ENCODE measurements around the gene CLEC12A.
A peak's percentile ranks its signal among the peaks of the same experiment; 100 is the strongest.
"Not testable (repeated sequence)": the region's sequence is repeated elsewhere in the genome, so short reads cannot be mapped to it uniquely, and the experiment has no call there.

Gene CLEC12A

DNA sequence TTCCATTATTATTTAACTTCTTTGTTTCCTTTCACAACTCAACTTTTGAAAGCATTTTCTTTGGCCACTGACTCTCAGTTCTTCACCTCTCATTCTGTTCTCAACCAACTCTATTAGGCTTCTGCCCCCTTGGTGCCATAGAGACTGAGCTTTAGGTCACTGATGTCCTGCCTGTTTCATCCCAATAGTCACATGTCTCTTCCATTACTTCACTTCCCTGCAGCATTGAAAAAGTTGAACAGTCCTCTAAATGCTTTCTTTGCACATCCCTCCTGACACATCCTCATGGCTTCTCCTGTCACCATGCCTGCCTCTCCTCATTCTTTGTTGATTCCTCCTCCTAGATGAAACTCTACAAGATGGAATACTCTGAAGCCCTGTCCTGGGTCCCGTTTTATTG is 2.7 kb downstream of the CLEC12A start:
- DNase-seq, result no peak

DNA sequence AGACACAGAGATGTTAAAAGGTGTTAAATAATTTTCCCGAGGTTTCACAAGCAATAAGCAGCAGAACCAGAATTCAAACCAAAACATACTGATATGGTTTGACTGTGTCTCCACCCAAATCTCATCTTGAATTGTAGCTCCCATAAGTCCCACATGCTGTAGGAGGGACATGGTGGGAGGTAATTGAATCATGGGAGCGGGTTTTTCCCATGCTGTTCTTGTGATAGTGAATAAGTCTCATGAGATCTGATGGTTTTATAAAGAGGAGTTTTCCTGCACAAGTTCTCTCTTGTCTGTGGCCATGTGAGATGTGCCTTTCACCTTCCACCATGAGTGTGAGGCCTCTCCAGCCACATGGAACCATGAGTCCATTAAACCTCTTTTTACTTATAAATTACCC is 3.5 kb downstream of the CLEC12A start:
- DNase-seq, result not testable (repeated sequence)

DNA sequence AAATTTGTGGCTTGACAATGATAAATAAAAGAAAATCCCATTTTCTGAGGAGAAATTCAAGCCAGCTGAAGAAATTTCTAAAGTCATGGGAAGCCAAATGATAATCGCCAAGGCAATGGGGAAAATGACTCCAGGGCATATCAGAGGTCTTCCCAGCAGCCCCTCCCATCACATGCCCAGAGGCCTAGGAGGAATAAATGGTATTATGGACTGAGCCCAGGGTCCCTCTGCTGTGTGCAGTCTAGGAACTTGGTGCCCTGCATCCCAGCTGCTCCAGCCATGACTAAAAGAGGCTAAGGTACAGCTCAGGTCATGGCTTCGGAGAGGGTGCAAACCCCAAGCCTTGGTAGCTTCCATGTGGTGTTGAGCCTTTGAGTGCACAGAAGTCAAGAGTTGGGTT is 4.4 kb downstream of the CLEC12A start:
- DNase-seq, result no peak

DNA sequence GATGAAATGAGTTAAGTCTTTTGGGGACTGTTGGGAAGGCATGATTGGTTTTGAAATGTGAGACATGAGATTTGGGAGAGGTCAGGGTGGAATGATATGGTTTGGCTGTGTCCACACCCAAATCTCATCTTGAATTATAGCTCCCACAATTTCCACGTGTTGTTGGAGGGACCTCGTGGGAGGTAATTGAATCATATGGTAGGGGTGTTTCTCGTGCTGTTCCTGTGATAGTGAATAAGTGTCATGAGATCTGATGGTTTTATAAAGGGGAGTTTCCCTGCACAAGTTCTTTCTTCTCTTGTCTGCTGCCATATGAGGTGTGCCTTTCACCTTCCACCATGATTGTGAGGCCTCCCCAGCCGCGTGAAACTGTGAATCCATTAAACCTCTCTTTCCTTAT is 5.4 kb downstream of the CLEC12A start:
- not testable (repeated sequence) for DNase-seq

DNA sequence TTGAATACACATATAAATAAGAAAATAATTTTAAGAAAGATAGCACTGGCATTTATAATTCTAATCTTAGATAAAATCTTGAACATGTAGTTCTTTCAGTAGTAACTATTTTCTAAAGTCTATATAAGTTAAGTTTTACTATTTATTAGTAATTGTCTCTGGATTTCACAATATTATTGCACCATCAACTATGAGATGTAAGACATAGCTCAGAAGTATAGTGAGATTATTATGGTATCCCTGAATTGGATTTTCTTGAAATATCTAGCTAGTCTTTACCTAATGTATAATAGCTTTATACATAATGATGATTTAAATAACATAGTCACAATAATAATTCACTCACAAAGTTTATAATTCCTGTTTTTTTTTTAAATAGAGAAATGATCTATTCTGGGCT is 6.7 kb downstream of the CLEC12A start:
- no peak for DNase-seq

DNA sequence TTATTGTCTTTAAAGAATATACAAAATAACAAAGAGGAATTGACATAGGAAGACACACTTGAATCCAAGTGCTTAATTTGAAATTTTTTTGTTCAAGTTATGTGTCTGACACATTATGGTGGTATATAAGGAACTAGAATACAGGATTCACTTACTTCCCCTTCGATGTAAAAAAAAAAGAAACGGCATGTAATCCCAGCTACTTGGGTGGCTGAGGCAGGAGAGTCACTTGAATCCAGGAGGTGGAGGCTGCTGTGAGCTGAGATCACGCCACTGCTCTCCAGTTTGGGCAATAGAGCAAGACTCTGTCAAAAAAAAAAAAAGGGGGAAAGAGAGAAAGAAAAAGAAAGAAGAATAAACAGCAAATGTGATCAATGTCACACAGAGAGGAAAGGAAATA is 8.9 kb downstream of the CLEC12A start:
- DNase-seq, result no peak

DNA sequence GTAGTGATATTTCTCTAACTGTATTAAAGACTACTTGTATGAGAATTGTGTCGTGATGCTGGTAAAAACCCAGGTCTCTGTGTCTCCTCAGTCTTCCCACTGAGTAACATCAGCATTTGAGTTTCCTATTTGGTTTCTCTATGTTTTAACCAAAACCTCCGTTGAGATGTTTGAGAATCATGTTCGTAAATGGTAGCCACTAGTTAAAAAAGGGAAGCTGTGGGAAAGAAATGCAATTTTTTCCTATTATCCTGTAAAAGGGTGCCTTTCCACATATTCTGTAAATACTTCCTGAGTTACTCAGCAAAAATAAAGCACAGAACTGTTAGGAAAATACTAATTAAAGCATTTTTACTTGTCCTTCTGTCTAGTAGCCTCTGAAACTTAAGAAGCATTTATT is 20.7 kb downstream of the CLEC12A start:
- DNase-seq, result no peak

DNA sequence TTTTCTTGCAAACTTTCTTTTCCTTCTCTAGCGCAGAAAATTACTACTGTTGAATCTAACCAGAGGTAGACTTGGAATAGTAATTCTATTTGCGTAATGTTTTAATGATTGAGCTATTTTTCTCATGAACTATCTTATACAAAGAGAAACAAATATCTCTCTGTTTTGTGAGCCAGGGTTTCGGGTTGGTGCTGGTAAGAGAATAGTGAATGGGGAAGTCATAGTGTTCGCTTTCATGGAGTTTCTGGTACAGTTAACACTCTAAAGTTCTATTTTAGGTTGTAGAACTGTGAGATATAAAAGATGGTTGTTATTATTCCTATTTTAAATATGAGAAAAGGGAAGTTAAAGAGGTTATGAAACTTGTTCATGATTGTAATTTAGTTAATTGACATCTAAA is 21.1 kb downstream of the CLEC12A start:
- no peak for DNase-seq

DNA sequence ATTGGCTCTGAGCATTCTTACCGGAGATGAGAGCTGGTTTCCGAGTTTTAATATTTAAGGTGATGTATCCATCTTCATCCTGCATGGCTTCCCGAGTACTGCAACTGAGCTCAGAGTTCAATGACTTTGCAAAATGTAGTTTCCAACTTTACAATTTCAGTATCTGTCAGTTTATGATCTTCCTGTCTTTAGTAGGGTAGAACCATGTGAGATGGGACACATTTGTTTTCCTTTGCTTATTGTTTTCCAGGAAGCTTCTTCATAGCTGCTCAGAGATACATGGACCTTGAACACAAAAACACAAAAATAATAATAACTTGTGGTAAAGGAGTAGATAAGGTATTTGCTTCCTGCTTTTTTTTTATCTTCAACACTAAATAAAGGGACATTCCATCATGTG is 27.8 kb downstream of the CLEC12A start, which contains the start of gene CLEC1B:
CLEC1B (minus strand) TSS at position 106 of the 400 bp plus-strand sequence; CDS start at position 85, 21 bp downstream.
- DNase-seq, result no peak

DNA sequence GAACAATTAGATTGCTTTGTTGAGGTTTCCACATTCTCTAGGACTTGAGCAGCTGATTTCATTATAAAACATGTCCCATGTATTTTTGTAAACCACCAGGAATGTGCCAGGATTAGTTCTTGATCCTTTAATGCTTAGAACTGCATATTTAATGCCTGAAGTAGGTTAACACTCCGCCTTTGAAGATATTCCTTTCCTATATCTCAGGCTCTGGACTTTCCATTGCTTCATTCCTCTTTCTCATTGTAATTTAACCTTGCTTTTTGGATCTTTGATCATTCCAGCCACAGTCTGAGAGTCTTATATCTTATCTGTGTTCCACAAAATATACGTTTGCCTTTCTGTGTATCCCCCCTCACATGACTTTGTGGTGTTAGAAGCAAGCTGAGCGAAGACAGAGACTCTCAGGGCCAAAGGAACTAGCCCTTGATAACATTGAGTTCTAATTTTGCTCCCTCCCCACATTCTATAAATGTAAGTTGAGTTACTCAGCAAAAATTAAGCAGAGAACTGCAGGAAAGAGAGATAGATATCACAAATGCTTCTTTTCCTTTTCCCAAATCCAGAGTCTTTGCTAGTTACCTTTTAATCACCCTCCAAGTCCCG is 30.1 kb downstream of the CLEC12A start:
- DNase-seq, result no peak

DNA sequence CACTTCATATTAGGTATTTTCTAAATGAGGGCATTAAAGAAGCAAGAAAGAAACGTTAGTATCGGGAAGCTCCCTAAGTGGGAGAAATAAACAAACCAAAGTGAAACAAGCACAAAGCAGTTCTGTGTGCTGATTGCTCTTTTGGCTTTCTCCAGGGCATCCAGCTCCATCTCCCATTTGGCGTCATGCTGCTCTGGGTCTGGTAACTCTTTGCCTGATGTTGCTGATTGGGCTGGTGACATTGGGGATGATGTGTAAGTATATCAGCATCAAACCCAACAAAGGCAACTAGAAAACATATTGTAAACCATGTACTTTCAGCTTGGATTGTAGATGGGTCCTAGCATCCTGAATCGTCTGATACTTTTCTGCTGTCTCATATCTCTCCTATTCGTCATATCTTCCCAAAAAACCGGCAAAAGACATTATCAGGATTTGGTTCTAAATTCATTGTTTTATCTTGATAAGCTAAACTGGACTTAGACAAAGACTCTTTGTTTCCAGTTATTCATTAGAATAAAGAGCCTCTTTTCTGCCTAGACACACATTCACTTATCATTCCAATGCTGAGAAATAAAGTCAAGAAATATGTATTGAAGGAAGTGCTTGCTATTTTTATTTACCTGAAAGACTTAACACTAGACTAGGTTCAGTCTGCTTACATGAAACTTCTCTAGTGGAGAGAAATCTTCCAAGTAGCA is 41.6 kb downstream of the CLEC12A start:
- DNase-seq, result no peak

DNA sequence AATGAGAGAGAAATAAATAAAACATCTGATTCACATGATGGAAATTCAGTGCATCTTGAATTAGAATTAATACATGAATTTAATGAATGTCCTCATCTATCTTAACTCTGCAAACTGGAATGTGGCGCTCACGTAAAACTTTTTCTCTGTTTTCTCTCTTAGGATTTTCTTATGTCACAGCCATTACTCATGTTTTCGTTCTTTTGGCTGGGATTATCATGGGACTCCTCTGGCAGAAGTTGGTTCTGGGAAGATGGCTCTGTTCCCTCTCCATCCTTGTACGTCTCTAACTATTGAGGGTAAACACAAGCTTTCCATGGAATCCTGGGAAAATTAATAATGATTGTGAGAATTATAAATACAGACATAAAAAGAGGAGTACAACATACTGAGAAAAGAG is 44.2 kb downstream of the CLEC12A start:
- DNase-seq, result no peak

DNA sequence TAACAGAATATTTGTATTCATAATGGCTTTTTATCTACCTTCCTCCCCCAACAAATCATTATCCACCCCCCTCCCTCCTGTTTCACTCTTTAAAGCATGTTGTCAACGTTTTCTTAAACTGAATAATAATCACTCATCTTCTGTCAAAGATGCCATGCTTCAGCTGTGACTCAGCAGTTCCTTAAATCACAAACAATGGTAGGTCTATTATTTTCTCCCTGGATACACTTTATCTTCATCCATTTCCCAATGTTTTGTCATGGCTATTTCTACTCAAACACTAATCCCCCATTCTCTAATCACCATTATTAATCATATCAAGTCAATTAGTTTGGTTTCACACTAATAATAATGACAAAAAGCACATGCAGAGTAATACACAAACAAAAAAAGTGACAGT is 45.7 kb downstream of the CLEC12A start:
- DNase-seq, result no peak

DNA sequence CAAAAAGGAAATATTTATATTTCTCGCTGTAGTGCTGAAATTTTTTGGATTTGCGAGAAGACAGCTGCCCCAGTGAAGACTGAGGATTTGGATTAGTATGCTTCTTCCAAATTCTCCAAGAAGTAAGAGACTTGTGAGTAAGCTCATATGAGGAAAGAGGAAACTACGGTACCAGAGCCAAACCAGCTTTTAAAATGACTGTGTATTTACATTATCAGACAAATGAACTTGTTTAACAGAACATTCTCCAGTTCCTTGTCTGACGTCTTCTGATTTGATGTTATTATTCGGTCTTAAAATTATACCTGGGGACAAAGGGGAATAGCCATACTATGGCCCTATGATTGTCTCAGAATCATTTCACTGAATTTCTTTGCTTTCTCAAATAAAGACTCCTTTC is 47.2 kb downstream of the CLEC12A start:
- no peak for DNase-seq

DNA sequence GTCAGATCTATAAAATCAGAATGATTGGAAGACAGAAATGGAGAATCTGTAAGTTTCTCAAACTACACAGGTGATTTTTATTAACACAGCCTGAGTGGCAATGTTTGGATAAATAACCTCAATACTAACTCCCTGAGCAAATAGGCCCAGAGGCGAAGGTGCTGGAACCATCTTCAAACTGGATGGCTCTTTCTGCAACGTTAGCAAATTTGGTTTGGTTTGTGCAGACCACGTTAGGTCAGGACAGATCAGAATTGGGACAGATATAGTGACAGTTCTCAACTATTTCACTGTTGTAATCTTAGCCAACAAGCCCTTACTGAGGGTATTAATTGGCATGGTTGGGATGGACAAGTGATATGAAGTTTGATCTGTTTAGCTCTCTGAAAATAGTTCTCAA is 50.1 kb downstream of the CLEC12A start:
- no peak for DNase-seq

DNA sequence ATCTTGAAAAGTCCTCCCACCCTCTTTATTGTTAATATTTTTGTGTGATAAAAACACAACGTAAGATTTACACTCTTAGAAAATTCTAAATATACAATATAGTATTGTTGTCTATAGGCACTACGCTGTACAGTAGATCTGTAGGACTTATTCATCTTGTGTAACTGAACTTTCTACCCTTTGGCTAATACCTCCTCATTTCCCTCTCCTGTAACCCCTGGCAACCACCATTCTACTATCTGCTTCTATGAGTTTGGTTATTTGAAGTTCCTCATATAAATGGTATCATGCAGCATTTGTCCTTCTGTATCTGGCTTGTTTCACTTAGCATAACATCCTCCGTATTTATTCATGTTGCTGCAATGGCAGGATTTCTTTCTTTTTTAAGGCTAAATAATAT is 54.0 kb downstream of the CLEC12A start:
- no peak for DNase-seq

DNA sequence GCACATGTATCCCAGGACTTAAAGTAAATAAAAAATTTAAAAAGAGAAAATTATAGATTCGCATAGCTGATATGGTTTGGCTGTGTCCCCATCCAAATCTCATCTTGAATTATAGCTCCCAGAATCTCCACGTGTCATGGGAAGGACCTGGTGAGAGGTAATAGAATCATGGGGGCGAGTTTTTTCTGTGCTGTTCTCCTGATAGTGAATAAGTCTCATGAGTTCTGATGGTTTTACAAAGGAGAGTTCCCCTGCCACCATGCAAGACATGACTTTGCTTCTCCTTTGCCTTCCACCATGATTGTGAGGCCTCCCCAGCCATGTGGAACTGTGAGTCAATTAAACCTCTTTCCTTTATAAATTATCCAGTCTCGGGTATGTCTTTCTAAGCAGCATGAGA is 55.5 kb downstream of the CLEC12A start:
- DNase-seq, result not testable (repeated sequence)

DNA sequence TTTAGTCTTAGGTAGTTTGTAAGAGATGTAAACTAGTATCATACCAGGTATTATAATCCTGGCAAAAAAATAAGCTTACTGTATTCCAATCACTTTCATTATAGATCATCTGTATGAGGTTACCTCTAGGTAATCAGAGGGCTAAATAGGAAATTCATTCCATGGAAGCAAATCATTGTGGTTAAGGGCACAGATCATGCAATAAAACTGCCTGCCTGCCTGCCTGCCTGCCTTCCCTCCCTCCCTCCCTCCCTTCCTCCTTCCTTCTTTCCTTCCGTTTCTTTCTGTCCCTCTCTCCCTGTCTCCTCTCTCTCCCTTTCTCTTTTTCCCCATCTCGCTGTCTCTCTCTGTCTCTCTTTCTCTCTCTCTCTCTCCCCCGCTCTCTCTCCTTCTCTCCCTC is 56.1 kb downstream of the CLEC12A start:
- DNase-seq, result no peak

DNA sequence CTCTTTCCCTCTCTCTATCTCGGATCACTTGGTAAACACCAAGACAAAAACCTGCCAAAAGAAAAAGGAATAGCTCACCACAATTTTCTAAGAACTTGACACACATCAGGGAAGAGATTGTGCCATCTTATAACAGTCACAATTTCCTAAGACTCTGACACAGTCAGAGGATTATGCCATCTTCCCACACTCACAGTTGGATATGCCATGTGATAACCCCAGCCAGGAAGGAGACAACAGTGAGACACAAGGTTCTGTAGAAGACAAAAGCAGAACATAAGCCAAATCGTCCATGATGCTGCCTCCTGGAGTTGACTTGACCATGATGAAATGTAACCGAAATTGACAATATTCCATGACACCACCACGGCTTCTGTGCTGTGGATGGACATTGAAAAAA is 56.5 kb downstream of the CLEC12A start:
- DNase-seq, result peak in 1 of 2 donors; percentile 58

DNA sequence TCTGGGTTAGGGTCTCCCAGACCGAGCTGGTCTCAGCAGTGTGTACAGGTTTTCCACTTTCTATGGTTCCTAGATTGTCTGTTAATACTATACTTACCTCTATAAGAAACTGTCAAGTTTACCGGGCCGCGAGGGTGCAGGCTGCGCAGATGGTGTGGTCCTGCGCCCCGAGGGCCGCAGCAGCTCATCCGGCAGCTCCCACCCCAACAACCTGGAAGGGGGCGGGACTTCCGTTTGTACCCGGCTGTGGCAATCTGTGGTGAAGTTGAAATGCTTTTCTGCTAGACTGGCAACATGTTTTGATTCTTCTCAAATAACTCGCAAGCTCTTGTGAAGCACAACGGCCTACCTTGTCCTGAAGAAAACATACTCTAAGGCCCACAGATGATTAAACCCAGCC is 59.2 kb downstream of the CLEC12A start, which contains the start of gene CLEC9A:
CLEC9A (plus strand) TSS at position 237 of the 400 bp plus-strand sequence. CDS start 22,006 bp downstream, outside the sequence.
- DNase-seq, result no peak

DNA sequence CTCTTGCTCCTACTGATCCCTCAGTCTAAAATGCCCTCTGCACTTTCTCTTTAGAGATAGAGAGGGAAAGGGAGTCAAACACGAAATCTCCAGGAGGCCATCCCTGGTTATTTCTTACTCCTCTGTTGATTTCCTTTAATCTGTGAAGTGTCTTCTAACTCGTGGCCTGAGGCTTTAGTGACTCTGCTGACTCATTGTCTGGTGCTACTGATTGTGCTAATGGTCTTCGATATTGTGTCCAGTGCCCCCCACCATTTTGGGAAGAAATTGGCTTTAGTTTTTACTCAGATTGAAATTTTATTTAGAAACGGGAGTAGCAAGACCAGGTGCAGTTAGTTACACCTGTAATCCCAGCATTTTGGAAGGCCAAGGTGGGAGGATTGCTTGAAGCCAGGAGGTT is 60.1 kb downstream of the CLEC12A start:
- DNase-seq, result no peak

DNA sequence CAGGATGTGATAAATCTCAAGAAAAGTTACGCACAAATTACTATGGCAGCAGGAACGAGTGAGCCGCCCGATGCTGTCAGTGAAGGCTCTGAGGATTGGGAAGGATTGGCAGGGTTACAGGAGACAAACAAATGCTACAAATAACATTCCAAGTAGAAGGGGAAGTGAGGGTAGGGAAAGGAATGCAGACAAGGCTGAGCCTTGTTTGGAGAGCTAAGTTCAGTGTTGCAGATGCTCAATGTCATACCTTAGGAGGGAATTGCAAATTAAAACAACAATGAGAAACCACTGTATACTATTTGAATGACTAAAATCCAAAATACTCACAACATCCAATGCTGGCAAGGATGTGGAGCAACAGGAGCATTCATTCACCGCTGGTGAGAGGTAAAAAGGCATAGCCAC is 60.6 kb downstream of the CLEC12A start:
- DNase-seq, result no peak

DNA sequence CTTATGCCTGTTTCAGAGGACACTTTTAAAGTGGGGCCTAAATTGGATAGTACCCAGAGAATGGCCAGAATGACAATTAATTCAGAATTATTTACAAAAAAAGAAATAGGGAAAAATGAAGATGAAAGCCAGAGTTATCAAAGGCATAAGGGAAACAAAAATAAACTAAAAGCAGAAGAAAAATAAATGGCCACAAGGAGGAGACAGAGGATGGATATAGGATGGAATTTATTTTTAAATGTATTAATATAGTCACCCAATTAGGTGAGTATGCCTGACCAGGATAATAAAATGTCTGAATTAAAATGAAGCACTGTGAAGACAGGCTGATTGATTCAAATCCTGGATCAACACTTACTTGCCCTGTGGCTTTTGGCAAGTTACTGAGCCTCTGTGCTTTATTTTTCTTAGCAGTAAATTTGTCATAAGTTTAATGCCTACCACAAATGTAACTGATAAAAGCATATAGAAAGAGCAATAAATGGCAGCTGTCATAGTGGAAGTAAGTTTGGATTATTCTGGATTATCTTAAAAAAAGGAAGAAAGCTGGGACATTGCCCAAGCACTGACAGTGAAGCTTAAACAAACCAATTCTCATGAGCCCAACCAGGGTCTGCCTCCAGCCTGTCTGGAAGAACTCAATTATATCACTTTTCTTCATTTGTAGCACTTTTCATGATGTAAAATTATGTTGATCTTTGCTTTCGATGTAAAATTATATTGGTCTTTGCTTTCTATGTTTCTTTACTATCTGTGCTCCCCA is 62.8 kb downstream of the CLEC12A start:
- no peak for DNase-seq
